GM12873 (cell line): ENCODE results near the gene PILRA.

Experiments used
- CTCF ChIP-seq: IDR thresholded peaks from 2 replicates; pipeline ENCODE4 v1.5.1; 2012; ENCODE audit warnings: low read depth, mild to moderate bottlenecking, moderate library complexity, low read length, control low read depth; ENCODE audit not compliant: insufficient read depth; ENCODE audit errors: missing control alignments

PILRA gene

GRCh38 chr7:100387695-100388094 is 14.4 kb downstream of the PILRA start:
- no peak for TF ChIP-seq CTCF

- TF ChIP-seq CTCF = no peak
Observed at GRCh38 chr7:100389437-100390088, 16.3 kb downstream of the PILRA start.

GRCh38 chr7:100390286-100391009 is 17.2 kb downstream of the PILRA start:
- no peak for TF ChIP-seq CTCF

- TF ChIP-seq CTCF = no peak
Observed at GRCh38 chr7:100393233-100393905, 20.1 kb downstream of the PILRA start.

- TF ChIP-seq CTCF = no peak
Observed at GRCh38 chr7:100394077-100394476, 20.8 kb downstream of the PILRA start.

- no peak for TF ChIP-seq CTCF
Observed at GRCh38 chr7:100396421-100396982, 23.2 kb downstream of the PILRA start.
